Astrocyte (in vitro differentiated cells and primary cell): ENCODE data around the gene VPS36.

Experiments
- CTCF ChIP-seq: IDR thresholded peaks from 2 replicates; pipeline ENCODE4 v1.5.1; 2011; ENCODE audit warnings: low read depth, mild to moderate bottlenecking, inconsistent platforms, low read length, moderate library complexity; ENCODE audit not compliant: insufficient read depth
- EZH2 ChIP-seq: IDR thresholded peaks from 2 replicates; pipeline ENCODE4 v1.6.1; 2012; ENCODE audit warnings: mild to moderate bottlenecking, low read length, inconsistent platforms; ENCODE audit not compliant: insufficient read depth

DNA sequence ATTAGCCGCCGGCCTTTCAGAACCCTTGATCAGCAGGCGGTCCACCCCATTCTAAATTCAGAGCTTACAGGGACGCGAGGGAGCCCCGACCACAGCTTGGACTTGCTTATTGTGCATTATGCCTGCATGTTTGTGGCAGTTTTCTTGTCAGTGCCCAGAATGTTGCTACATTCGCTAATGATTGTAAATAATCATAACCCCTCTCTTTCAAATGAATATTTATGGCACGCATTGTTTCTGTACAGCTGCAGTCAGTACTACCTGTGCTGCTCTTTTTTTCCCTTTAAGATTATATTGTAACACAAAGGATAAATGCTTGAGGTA lies 321 bp upstream of the VPS36 start:
- TF ChIP-seq CTCF (no peak), EZH2 (no peak)
